Thymus (tissue), 11 donors: ENCODE results near the gene ITLN1. TPM values are rescaled to one million over a fixed set of nuclear protein-coding genes. Genes with fewer than 3 reads are reported as not detected.

Experiments
- DNase-seq, 9 donors: peaks; one replicate each; pipeline ENCODE4 v3.0.0-alpha.2; 2013; ENCODE audit warnings: low spot score in 9 of 9, low read depth in 6 of 9, missing footprints in 1 of 9
- H3K27ac ChIP-seq, 2 donors: one replicate each; pipeline ENCODE4 v1.5.1; 2013; ENCODE audit warnings: control low read depth in 1 of 2, low read depth in 1 of 2, low read length in 1 of 2, mild to moderate bottlenecking in 1 of 2, moderate library complexity in 1 of 2
- H3K27me3 ChIP-seq, 2 donors: one replicate each; pipeline ENCODE4 v1.5.1; 2013; ENCODE audit warnings: low read length in 1 of 2; ENCODE audit not compliant: control insufficient read depth in 2 of 2, insufficient read depth in 1 of 2
- H3K36me3 ChIP-seq, 2 donors: one replicate each; pipeline ENCODE4 v1.5.1; 2013; ENCODE audit warnings: low read length in 1 of 2, mild to moderate bottlenecking in 1 of 2, moderate library complexity in 1 of 2; ENCODE audit not compliant: control insufficient read depth in 2 of 2, insufficient read depth in 2 of 2
- H3K4me1 ChIP-seq, 2 donors: one replicate each; pipeline ENCODE4 v1.5.1; 2013; ENCODE audit warnings: low read length in 2 of 2; ENCODE audit not compliant: control insufficient read depth in 2 of 2, insufficient read depth in 2 of 2
- H3K4me3 ChIP-seq, 2 donors: one replicate each; pipeline ENCODE4 v1.5.1; 2013; ENCODE audit warnings: low read length in 2 of 2, control low read depth in 1 of 2, mild to moderate bottlenecking in 1 of 2
- H3K9me3 ChIP-seq, 2 donors: one replicate each; pipeline ENCODE4 v1.5.1; 2013; ENCODE audit warnings: low read length in 1 of 2, mild to moderate bottlenecking in 1 of 2; ENCODE audit not compliant: control insufficient read depth in 2 of 2, insufficient read depth in 1 of 2
- WGBS: extraction: QIAGEN DNeasy Blood & Tissue Kit; methylation state at CpG from one replicate; pipeline ENCODE4 v1.1.7; 2013; 5-methylcytosine and 5-hydroxymethylcytosine counted together
- polyA plus RNA-seq: library from polyadenylated mRNA; stranded (reverse); fragments of 200-250 nt; gene quantifications from one replicate; pipeline ENCODE4 v1.2.3, GENCODE V29; 2013
- total RNA-seq: library from RNA; stranded (reverse); fragments of 120-200 nt; gene quantifications from one replicate; pipeline ENCODE4 v1.2.4, GENCODE V29; 2013
- donor health status: healthy.

The ITLN1 gene
- total and polyA plus RNA-seq, 2 donors = 2.1 to 8.7 TPM

DNA sequence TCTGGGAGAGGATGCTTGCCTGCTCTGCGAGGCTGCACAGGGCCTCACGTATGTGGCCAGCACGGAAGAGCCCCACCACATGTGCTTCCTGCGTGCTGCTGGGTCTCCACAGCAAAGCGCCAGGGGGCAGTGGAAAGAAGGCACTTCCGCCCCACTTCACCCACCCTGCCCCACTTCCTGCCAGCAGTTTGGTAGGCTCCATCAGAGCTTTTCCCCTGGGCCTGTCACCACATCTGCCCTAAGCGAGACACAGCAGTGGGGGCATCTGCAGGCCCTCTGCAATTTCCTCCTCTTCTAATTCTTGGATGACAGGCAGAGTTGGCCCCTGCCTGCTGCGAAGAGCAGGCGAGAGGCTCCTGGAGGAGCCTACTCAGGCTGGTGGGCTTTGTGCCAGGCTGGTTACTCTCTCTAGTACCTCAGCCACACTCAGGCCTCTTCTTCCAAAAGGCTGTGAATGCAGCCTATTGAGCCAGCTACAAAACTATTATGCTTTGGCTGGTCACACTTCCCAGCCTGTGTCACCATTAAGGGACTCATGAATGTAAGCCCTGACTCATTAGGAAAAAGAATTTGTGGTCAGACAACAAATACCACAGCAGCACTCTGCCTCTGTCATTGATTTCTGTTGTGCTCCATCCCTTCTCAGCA lies 47.3 kb downstream of the ITLN1 start:
- no peaks in the 10 kb centered on the region for H3K27me3 ChIP-seq
- peaks cover 35 to 67% of the 10 kb centered on the region in 2 donors for H3K4me1 ChIP-seq
- H3K36me3 ChIP-seq = no peaks in the 10 kb centered on the region
- H3K9me3 ChIP-seq = no peaks in the 10 kb centered on the region
- peak overlapping the region; percentile 93 to 95 for H3K27ac ChIP-seq
- peak overlapping the region; percentile 1 to 17 for H3K4me3 ChIP-seq
- 5% methylated on average over 9 of the region's 9 CpGs for WGBS
- peak; percentile 63 to 95 (median 81) for DNase-seq

DNA sequence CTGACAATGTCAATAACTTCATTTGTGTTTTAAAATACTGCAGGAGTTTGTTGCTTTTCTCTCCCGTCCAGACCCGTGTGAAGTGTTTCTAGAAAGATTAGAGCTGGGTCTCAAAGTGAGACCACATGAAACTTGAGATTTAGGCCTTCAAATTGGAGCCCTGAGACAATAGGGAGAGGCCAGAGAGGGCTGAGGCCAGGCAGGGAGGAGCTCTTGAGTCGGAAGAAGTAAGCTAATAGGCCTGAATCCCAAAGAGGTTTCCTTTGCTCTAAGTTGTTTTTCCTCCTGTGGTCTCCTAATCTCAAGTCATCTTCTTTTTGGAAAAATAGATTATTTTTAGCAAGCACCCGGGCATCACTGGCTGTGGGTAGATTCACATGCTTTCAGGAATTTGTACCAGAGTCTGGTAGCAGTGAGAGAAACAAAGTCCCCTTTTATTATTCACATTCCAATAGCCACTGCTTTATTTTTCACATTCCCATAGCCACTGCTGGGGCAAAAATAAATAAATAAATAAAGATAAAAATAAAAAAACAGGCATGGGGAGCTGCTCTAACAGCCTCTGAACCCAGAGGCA lies 47.9 kb downstream of the ITLN1 start:
- WGBS = 63% methylated on average over 4 of the region's 4 CpGs
- Histone ChIP-seq H3K4me1 (peaks cover 34 to 61% of the 10 kb centered on the region in 2 donors), H3K9me3 (no peaks in the 10 kb centered on the region), H3K27ac (peak overlapping the region; percentile 74 to 93), H3K27me3 (no peaks in the 10 kb centered on the region), H3K36me3 (no peaks in the 10 kb centered on the region), H3K4me3 (peak overlapping the region in 1 of 2 donors; percentile 1)
- DNase-seq = peak in 1 of 9 donors; percentile 34

DNA sequence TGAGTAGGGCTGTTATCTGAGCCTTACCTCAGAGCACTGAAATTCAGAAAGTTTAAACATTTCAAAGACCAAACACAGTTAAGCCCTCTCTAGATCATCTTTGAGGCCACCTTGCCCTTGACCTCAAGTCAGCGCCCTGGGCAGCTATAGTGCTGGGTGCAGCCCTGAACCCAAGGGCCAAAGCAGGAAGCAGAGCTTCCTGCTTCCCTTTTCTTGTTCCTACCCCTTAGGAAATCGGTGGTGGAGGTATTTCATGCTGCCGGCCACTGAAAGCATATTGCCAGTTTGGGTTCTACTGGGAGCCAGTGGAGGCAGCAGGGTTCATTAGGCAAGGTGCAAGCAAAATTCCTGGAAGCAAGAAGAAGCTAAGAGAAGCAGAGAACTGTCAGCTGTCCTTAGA lies 48.4 kb downstream of the ITLN1 start:
- DNase-seq = peak in 1 of 9 donors; percentile 31
- Histone ChIP-seq H3K27ac (peak overlapping the region; percentile 74 to 93), H3K27me3 (no peaks in the 10 kb centered on the region), H3K4me3 (no peak overlapping the region), H3K4me1 (peaks cover 30 to 56% of the 10 kb centered on the region in 2 donors), H3K9me3 (no peaks in the 10 kb centered on the region), H3K36me3 (no peaks in the 10 kb centered on the region)
- 55% methylated on average over 3 of the region's 3 CpGs for WGBS

DNA sequence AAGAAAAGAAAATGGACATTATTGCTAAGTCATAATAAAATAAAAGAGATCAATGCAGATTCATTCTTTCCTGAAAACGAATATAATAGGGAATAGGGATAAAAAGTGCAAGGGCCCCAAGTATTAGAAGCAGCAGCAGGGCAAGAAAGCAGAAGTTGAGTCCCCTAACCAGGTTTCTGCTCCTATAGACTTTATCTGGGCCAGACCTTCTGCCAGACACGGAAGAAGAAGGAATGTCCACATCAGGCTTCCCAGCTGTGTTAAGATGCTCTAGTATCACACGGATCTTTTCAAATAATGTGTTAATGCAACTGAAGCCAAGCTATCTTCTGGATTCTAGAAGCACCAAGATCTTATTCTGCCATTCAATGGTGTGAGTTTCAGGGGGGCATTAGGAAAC lies 49.2 kb downstream of the ITLN1 start:
- H3K27ac ChIP-seq = no peak overlapping the region
- no peak overlapping the region for H3K4me3 ChIP-seq
- 75% methylated on average over 3 of the region's 3 CpGs for WGBS
- H3K36me3 ChIP-seq = no peaks in the 10 kb centered on the region
- no peaks in the 10 kb centered on the region for H3K9me3 ChIP-seq
- H3K27me3 ChIP-seq = no peaks in the 10 kb centered on the region
- H3K4me1 ChIP-seq = peaks cover 29 to 48% of the 10 kb centered on the region in 2 donors
- DNase-seq = no peak

DNA sequence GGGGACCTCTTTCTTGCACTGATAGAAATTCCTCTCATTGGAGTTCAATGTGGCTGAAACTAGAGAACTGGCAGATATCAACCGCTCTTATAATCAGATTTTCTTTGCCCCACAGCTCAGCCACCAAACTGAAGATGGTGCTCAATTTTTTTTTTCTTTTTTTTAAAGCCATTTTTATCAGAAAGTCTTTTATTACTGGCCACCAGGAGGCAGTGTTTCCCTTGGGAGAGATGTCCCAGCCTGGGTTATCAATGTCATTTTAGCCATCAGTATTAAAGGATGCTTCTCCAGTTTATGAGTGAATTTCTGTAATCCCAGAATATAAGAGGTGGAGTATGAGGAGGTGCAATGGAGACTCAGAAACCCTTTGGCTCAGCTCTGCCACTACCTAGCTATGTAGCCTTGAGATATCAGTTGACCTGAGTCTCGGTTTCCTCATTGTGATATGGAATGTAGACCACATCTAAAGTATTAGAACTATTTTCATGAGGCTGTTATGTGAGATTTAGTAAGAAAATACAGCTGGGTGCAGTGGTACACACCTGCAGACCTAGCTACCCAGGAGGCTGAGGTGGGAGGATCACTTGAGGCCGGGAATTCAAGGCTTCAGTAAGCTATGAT lies 49.9 kb downstream of the ITLN1 start:
- no peak overlapping the region for H3K4me3 ChIP-seq
- DNase-seq = peak in 3 of 9 donors; percentile 52 to 75 (median 54)
- peaks cover 29 to 46% of the 10 kb centered on the region in 2 donors for H3K4me1 ChIP-seq
- no peaks in the 10 kb centered on the region for H3K27me3 ChIP-seq
- H3K36me3 ChIP-seq = no peaks in the 10 kb centered on the region
- 93% methylated on average over 3 of the region's 3 CpGs for WGBS
- H3K9me3 ChIP-seq = no peaks in the 10 kb centered on the region
- H3K27ac ChIP-seq = no peak overlapping the region

DNA sequence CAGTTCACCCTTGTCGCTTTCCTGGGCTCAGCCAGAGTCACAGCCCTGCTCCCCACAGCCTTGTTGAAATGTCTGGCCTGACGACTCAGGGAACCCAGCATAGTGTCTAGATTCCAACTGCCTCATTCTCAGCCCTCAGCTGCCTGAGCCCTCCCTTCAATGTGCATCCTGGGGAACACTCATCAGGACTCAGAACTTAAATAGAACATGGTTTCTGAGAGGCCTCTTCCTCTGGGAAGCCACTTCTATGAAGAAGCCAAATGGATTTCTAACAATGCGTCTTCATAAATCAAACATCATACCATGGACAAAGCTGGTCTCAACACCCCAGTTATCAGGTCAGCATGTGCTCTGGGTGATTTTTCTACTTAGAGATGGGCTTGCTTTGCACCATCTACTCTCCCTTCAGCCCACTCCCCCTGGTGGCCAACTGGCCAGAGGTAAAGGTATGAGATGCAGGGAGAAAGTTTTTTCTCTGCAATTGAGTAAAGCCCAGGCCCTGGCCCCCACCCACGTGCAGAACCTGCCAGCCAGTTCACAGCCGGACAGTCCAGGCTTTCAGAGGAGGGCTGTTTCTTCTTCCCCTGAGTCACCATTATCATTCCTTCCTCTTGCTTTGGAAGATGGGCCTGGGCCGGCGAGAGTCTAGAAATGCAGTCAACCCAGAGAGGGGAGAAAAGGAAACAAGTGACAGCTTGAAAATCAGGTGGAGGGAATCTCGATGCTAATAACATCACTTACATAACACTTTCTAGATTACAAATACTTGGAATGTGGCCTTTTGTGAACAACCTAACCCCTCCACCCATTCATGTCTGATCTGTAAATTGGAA lies 54.4 kb downstream of the ITLN1 start:
- peaks cover 0 to 4% of the 10 kb centered on the region in 2 donors for H3K4me1 ChIP-seq
- whole genome bisulfite sequencing = 85% methylated on average over 8 of the region's 8 CpGs
- peak in 5 of 9 donors; percentile 55 to 80 (median 59) for DNase-seq
- H3K27me3 ChIP-seq = no peaks in the 10 kb centered on the region
- H3K4me3 ChIP-seq = no peak overlapping the region
- no peaks in the 10 kb centered on the region for H3K9me3 ChIP-seq
- peaks cover 0 to 3% of the 10 kb centered on the region in 2 donors for H3K36me3 ChIP-seq
- H3K27ac ChIP-seq = no peak overlapping the region

DNA sequence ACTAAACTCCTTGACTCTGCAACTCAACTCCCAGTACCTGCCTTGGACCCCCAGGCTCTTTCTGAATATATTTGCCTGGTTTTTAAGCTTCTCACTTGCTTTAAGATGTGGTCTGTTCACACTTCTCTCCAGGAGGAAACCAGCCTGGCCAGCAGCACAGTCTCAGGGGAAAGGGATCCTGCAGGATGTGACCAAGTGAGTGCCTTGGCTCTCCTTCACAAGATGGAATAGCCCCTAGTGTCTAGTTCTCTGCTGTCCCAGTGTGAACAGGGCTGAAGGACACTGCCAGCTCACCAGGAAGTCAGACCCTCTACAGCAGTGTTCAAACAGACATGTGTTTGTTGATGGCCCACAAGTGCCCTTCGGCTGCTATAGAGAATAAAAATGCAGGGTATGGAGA lies 55.2 kb downstream of the ITLN1 start:
- H3K9me3 ChIP-seq = no peaks in the 10 kb centered on the region
- no peaks in the 10 kb centered on the region for H3K27me3 ChIP-seq
- no peak overlapping the region for H3K4me3 ChIP-seq
- WGBS = 99% methylated on average over 1 of the region's 1 CpG
- no peaks in the 10 kb centered on the region for H3K4me1 ChIP-seq
- no peak for DNase-seq
- H3K36me3 ChIP-seq = peaks cover 0 to 3% of the 10 kb centered on the region in 2 donors
- H3K27ac ChIP-seq = no peak overlapping the region

DNA sequence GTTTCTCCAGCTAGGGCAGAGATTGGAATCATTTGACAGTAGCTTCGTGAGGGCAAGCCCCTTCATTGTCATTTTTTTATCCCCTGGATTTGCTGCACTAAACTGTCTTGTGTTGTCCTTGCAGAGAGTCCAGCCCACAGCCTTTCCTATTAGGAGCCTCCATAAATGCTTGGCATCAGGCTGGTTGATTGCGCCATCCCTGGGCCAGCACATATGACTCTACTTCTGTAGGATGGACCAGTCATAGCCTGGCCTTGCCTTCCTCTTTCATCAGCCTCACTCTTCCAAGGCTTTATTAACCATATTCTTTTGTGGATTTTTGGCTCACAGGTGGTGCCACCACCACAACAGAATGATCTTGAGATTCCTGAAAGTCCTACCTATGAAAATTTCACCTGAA lies 57.6 kb downstream of the ITLN1 start:
- H3K36me3 ChIP-seq = peaks cover 0 to 15% of the 10 kb centered on the region in 2 donors
- no peaks in the 10 kb centered on the region for H3K4me1 ChIP-seq
- no peak overlapping the region for H3K27ac ChIP-seq
- H3K4me3 ChIP-seq = no peak overlapping the region
- no peaks in the 10 kb centered on the region for H3K27me3 ChIP-seq
- DNase-seq = no peak
- H3K9me3 ChIP-seq = no peaks in the 10 kb centered on the region
- WGBS = 94% methylated on average over 2 of the region's 2 CpGs
